GM12865 (cell line): ENCODE measurements around the gene BRMS1.

Experiments used
- DNase-seq: peaks from one replicate; pipeline ENCODE4 v3.0.0; 2010; ENCODE audit warnings: low read depth
- H3K4me3 ChIP-seq: 2 replicates; pipeline ENCODE4 v1.5.1; 2011; ENCODE audit warnings: mild to moderate bottlenecking, low read depth, low read length, control low read depth
- TF ChIP-seq, protein P1 (sequence below): IDR thresholded peaks from 2 replicates; pipeline ENCODE4 v1.5.1; 2011; ENCODE audit warnings: low read length, control low read depth, low read depth, inconsistent platforms; ENCODE audit not compliant: insufficient read depth; ENCODE audit errors: missing control alignments

BRMS1 gene

DNA sequence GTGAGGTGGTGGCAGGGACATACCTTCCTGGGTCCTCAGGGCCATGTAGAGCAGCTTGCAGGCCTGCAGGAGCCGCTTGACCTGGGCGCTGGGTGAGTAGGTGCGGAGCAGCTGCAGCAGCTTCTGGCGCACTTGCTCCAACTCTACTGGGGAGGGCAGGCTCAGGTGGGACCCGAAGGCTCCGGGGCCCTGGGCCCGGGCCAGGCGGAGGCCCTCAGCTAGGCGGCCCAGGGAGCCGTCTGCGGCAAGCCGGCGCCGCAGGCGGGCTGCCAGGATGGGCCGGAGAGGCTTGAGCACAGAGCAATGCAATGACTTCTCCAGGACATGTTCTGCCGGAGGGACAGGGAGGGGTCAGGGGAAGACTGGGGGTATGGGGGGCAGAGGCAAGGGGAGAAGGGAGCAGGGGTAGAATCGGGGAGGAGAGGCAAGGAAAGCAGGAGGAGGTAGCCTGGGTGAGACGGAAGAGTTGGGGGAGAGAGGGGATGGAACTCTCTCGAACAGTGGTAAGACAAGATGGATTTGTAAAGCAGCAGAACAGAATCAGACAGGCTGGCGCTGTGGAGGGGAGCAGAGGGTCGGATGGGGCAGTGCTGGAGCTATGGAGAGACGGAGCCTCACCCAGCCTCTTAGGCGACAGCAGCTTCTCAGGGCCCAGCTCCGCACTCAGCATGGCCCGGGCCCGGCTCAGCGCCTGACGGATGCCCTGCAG lies 10.9 kb downstream of the BRMS1 start:
- no peak for DNase-seq
- TF ChIP-seq, protein P1, sequence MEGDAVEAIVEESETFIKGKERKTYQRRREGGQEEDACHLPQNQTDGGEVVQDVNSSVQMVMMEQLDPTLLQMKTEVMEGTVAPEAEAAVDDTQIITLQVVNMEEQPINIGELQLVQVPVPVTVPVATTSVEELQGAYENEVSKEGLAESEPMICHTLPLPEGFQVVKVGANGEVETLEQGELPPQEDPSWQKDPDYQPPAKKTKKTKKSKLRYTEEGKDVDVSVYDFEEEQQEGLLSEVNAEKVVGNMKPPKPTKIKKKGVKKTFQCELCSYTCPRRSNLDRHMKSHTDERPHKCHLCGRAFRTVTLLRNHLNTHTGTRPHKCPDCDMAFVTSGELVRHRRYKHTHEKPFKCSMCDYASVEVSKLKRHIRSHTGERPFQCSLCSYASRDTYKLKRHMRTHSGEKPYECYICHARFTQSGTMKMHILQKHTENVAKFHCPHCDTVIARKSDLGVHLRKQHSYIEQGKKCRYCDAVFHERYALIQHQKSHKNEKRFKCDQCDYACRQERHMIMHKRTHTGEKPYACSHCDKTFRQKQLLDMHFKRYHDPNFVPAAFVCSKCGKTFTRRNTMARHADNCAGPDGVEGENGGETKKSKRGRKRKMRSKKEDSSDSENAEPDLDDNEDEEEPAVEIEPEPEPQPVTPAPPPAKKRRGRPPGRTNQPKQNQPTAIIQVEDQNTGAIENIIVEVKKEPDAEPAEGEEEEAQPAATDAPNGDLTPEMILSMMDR, result no peak
- H3K4me3 ChIP-seq, result no peak overlapping the region

DNA sequence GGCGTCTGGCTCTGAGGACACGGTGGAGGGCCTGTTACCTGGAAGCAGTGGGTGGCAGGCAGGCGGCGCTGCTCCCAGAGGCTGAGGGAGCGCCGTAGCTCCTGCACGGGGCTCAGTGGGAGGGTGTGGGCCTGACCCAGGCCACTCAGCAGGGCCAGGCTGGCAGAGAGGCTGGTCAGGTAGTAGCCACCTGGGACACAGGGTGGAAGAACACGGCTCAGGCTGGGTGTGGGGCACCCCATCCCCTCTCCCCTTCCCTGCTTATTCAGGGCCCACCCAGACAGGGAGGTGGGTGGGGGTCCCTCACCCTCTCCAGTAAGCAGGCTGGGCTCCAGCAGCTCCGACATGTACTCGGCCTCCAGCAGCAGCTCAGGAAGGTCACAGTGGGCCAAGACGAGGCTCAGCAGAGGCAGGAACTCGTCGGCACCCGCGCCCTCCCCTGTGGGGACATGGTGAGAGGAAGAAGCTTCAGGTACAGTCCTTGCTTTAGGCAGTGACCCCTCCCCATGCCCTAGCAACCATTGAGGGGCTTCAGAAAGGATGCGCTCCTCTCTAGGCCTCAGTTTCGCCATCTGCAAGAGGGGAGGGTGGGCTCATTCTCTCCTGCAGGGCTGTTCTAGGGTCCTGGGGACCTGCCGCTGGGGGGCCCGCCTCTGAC lies 11.6 kb downstream of the BRMS1 start:
- no peak for DNase-seq
- TF ChIP-seq, protein P1, result no peak
- H3K4me3 ChIP-seq, result no peak overlapping the region

DNA sequence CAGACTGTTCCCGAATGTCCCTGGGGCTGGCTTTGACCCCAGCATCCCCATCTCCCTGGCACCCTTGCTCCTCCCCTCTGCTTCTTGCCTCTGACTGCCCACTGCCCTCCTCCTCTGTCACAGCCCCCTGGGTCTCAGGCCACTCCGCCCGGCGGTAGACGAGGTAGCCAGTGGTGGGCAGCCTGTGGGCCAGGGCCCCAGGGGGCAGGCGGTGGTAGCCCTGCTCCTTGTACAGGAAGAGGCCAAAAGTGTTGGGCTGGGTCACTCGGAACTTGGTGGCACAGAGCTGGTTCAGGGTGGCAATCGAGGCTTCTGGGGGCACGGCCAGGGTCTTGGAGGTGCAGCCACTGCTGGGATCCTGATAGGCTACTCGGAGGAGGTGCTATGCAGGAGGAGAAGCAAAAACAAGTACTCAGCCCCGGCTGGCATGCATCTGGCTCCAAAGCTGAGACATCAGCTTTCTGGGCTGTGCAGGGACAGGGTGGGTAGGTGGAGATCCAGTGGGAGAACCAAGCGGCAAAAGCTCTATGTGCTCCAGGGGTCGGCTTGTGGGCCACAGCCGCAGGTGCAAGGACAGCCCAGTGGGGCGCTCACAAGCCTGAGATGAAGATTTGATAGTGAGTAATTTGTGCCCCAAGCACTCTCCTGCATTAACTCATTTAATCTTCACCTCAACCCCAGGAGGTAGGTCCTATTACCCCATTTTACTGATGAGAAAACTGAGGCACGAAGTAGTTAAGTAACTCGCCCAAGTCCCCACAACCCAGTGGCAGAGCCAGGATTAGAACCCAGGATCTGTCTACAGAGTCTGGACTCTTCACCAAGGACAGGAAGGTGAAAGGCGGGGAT lies 12.3 kb downstream of the BRMS1 start:
- H3K4me3 ChIP-seq, result no peak overlapping the region
- DNase-seq, result no peak
- TF ChIP-seq, protein P1, result no peak

DNA sequence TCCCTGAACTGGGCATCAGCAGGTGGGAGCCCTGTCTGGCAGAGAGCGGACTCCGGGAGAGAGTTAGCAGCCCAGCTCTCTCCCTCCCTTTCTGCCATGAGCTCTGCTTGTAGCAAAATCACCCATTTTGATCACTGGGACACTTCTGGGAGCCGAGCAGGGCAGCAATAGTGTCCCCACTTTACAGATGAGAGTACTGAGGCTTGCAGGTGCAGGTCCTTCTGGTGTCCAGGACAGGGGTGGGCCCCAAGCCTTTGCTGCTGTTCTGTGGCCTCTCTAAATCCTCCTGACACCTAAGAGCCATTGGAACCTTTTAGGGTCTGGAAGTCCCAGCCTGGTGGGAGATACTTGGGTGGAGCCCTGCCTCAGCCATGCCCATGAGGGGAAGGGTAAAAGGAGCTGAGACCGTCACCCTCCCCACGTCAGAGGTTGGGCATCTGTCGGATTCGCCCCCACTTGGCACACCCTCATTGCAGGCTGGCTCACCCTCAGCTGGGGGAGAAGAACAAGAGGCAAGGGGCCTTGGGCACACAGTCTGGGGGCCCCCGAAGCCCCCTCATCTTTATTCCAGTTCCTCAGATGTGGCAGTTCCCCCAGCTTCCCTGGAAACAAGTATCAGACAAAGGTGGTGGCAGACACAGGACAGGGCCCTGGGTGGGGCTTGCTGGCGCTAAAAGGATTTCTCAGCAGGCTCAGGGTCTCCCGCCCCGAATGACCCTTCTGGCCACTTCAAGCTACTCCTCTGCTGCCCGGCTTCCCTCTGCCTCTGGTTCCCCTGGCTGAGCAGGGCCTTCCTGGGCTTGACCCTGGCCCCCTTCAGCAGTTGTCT lies 13.1 kb downstream of the BRMS1 start:
- DNase-seq, result no peak
- H3K4me3 ChIP-seq, result no peak overlapping the region
- TF ChIP-seq, protein P1, result no peak

DNA sequence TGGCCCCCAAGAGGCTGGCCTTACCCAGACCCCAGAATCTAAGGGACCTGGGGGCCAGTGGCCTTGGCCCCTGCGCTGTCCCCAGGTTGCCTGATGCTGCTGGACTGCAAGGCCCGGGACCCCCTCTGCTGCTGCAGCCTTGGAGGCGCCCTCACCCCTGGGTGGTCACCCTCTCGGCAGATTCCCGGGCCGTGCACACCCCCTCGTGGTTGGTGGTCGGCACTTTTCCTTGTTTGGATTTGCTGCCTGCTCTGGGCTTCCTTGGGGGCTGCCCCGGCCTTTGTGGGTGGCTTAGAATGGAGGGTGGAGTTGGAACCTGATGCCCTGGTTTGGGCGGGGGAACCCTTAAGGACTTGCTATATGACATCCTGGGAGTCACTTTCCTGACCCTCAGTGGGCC lies 14.0 kb downstream of the BRMS1 start:
- DNase-seq, result no peak
- no peak overlapping the region for H3K4me3 ChIP-seq
- TF ChIP-seq, protein P1, result no peak

DNA sequence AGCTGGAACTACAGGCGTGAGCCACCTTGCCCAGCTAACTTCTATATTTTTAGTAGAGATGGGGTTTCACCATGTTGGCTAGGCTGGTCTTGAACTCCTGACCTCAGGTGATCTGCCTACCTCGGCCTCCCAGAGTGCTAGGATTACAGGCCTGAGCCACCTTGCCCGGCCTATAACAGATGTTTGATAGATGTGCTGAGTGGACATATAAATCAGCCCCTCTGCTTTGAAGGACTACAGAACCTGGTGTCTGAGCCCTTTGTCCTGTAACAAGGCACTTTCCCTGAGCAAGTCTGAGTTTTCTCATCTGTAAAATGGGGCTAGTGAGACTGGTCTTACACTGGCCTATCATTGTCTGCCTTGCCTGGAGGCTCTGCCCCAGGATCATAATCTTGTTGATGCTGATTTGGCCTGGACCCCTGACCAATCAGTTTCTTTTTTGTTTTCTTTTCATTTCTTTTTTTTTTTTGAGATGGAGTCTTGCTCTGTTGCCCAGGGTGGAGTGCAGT lies 15.7 kb downstream of the BRMS1 start:
- no peak for DNase-seq
- H3K4me3 ChIP-seq, result no peak overlapping the region
- TF ChIP-seq, protein P1, result no peak
